Osteoblast (primary cell): ENCODE measurements around the gene ZNF558. TPM values are rescaled to one million over a fixed set of nuclear protein-coding genes. Genes with fewer than 3 reads are reported as not detected.
"Not testable (repeated sequence)": the region's sequence is repeated elsewhere in the genome, so short reads cannot be mapped to it uniquely, and the experiment has no call there.

ENCODE experiments used
- DNase-seq: peaks from one replicate; pipeline ENCODE4 v3.0.0; 2011; ENCODE audit warnings: low spot score, mixed read lengths; ENCODE audit not compliant: insufficient read length; ENCODE audit errors: missing footprints
- H2AFZ ChIP-seq: 2 replicates; pipeline ENCODE4 v1.6.0; 2011; ENCODE audit warnings: mild to moderate bottlenecking, low read length
- H3K27ac ChIP-seq: 2 replicates; pipeline ENCODE4 v1.5.1; 2011; ENCODE audit warnings: mild to moderate bottlenecking, low read depth, low read length, moderate library complexity
- H3K27me3 ChIP-seq: 2 replicates; pipeline ENCODE4 v1.6.0; 2012; ENCODE audit warnings: mild to moderate bottlenecking, control low read depth, inconsistent platforms, low read length, moderate library complexity; ENCODE audit not compliant: insufficient read depth
- H3K36me3 ChIP-seq: 2 replicates; pipeline ENCODE4 v1.5.1; 2011; ENCODE audit warnings: mild to moderate bottlenecking, low read length, control low read depth, moderate library complexity; ENCODE audit not compliant: insufficient read depth
- H3K4me1 ChIP-seq: 2 replicates; pipeline ENCODE4 v1.5.1; 2011; ENCODE audit warnings: mild to moderate bottlenecking, low read length, control low read depth, moderate library complexity; ENCODE audit not compliant: insufficient read depth
- H3K4me2 ChIP-seq: 2 replicates; pipeline ENCODE4 v1.6.0; 2011; ENCODE audit warnings: mild to moderate bottlenecking, low read length; ENCODE audit not compliant: insufficient read depth
- H3K4me3 ChIP-seq: fragments of 200-600 bp; sonication (generic); 3 replicates; pipeline ENCODE4 v1.5.1; 2012; ENCODE audit warnings: mild to moderate bottlenecking, low read length, inconsistent platforms; ENCODE audit not compliant: insufficient read depth
- H3K79me2 ChIP-seq: 2 replicates; pipeline ENCODE4 v1.6.0; 2012; ENCODE audit warnings: mild to moderate bottlenecking, low read length, control low read depth, inconsistent platforms; ENCODE audit not compliant: insufficient read depth
- H3K9me3 ChIP-seq: 2 replicates; pipeline ENCODE4 v1.5.1; 2011; ENCODE audit warnings: low read depth, low read length, control low read depth
- H4K20me1 ChIP-seq: 2 replicates; pipeline ENCODE4 v1.6.0; 2012; ENCODE audit warnings: mild to moderate bottlenecking, low read length, control low read depth; ENCODE audit not compliant: insufficient read depth
- small RNA-seq: library from RNA; depleted of rRNA; stranded (forward); fragments of <200 nt; gene quantifications from one replicate; pipeline ENCODE3, GENCODE V24; 2012
- total RNA-seq: library from RNA; depleted of rRNA; stranded (reverse); fragments of >200 nt; gene quantifications from 2 replicates; pipeline ENCODE4 v1.2.3, GENCODE V29; 2012

Gene ZNF558
- total RNA-seq, 1 donor: 24.6 TPM

- H3K4me2 ChIP-seq, H3K4me1 ChIP-seq: not testable (repeated sequence)
These were observed 64.8 kb downstream of the ZNF558 start for GRCh38 chr19:8767257-8767656.

More at GRCh38 chr19:8767257-8767656, 64.8 kb downstream of the ZNF558 start:
- H3K4me3 ChIP-seq, H4K20me1 ChIP-seq, H3K27me3 ChIP-seq, DNase-seq, H3K27ac ChIP-seq, H3K36me3 ChIP-seq, H3K9me3 ChIP-seq, H2AFZ ChIP-seq, H3K79me2 ChIP-seq: not testable (repeated sequence)

Small RNA genes within 50 kb of the gene (small RNA-seq; reads per million reads assigned to genes)
- gene AC012616.1: not detected

Other genes with a start within 250 kb of the ZNF558 start
- gene ADAMTS10, start 221.6 kb downstream of the ZNF558 start, total RNA-seq: 49.6 and 56.3 TPM in 2 replicates
- not detected in 2 replicates for gene NFILZ, start 201.7 kb downstream of the ZNF558 start, total RNA-seq
- gene ACTL9, start 133.5 kb downstream of the ZNF558 start, total RNA-seq: not detected in 2 replicates
- gene OR2Z1, start 110.7 kb downstream of the ZNF558 start, total RNA-seq: not detected in 2 replicates
- gene MBD3L1, start 73 bp upstream of the ZNF558 start, total RNA-seq: not detected in 2 replicates
- not detected in 2 replicates for gene MUC16, start 178.1 kb upstream of the ZNF558 start, total RNA-seq